Neuron (in vitro differentiated cells): ENCODE measurements around the gene TM9SF4.

Experiments used
- H2AFZ ChIP-seq: one replicate; pipeline ENCODE4 v1.6.1; 2013; ENCODE audit warnings: low read depth, mild to moderate bottlenecking, inconsistent platforms, low read length, moderate library complexity
- H3K27me3 ChIP-seq: one replicate; pipeline ENCODE4 v1.6.1; 2013; ENCODE audit warnings: low read length; ENCODE audit not compliant: insufficient read depth
- H3K36me3 ChIP-seq: one replicate; pipeline ENCODE4 v1.6.1; 2013; ENCODE audit warnings: low read length; ENCODE audit not compliant: insufficient read depth
- H3K4me1 ChIP-seq: one replicate; pipeline ENCODE4 v1.6.1; 2013; ENCODE audit warnings: low read length; ENCODE audit not compliant: insufficient read depth
- H3K4me3 ChIP-seq: 2 replicates; pipeline ENCODE4 v1.5.1; 2013; ENCODE audit warnings: mild to moderate bottlenecking, low read length, moderate library complexity
- H3K9me3 ChIP-seq: one replicate; pipeline ENCODE4 v1.6.1; 2013; ENCODE audit warnings: low read length

TM9SF4 gene

GRCh38 chr20:32125506-32125905 is 16.0 kb downstream of the TM9SF4 start:
- Histone ChIP-seq H3K27me3 (no peaks in the 10 kb centered on the region), H3K9me3 (peaks cover 5% of the 10 kb centered on the region), H3K4me3 (no peak overlapping the region), H3K4me1 (peaks cover 6% of the 10 kb centered on the region), H3K36me3 (no peaks in the 10 kb centered on the region), H2AFZ (no peak overlapping the region)

DNA sequence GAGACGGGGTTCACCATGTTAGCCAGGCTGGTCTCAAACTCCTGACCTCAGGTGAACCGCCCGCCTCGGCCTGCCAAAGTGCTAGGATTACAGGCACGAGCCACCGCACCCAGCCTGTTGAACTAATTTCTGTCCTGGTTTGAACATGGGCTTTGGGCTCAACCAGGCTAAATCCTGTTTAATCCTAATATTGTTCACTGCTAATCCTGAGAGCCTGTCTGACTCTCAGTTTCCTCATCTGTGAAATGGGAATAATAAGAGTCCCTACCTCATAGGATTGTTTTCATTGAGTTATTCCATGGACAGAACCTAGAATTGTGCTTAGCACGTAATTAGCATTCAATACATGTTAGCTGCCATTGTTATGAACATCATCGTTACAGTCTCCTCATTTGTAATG is 17.4 kb downstream of the TM9SF4 start:
- no peak overlapping the region for H2AFZ ChIP-seq
- no peaks in the 10 kb centered on the region for H3K4me1 ChIP-seq
- peaks cover 5% of the 10 kb centered on the region for H3K9me3 ChIP-seq
- no peaks in the 10 kb centered on the region for H3K36me3 ChIP-seq
- H3K27me3 ChIP-seq: no peaks in the 10 kb centered on the region
- no peak overlapping the region for H3K4me3 ChIP-seq

GRCh38 chr20:32127347-32127746 is 17.8 kb downstream of the TM9SF4 start:
- Histone ChIP-seq H3K4me3 (no peak overlapping the region), H3K4me1 (no peaks in the 10 kb centered on the region), H3K36me3 (peaks cover 1% of the 10 kb centered on the region), H2AFZ (no peak overlapping the region), H3K9me3 (peaks cover 5% of the 10 kb centered on the region), H3K27me3 (no peaks in the 10 kb centered on the region)

- H2AFZ ChIP-seq: no peak overlapping the region
- H3K9me3 ChIP-seq: peaks cover 5% of the 10 kb centered on the region
- no peak overlapping the region for H3K4me3 ChIP-seq
- peaks cover 6% of the 10 kb centered on the region for H3K36me3 ChIP-seq
- no peaks in the 10 kb centered on the region for H3K4me1 ChIP-seq
- H3K27me3 ChIP-seq: no peaks in the 10 kb centered on the region
Observed at GRCh38 chr20:32128167-32128566, 18.7 kb downstream of the TM9SF4 start.

- Histone ChIP-seq H3K36me3 (peaks cover 6% of the 10 kb centered on the region), H3K4me3 (no peak overlapping the region), H3K4me1 (no peaks in the 10 kb centered on the region), H2AFZ (no peak overlapping the region), H3K9me3 (no peaks in the 10 kb centered on the region), H3K27me3 (no peaks in the 10 kb centered on the region)
Observed at GRCh38 chr20:32129863-32130262, 20.3 kb downstream of the TM9SF4 start.

GRCh38 chr20:32130352-32130751 is 20.8 kb downstream of the TM9SF4 start:
- Histone ChIP-seq H2AFZ (no peak overlapping the region), H3K4me1 (no peaks in the 10 kb centered on the region), H3K4me3 (no peak overlapping the region), H3K36me3 (peaks cover 6% of the 10 kb centered on the region), H3K27me3 (no peaks in the 10 kb centered on the region), H3K9me3 (no peaks in the 10 kb centered on the region)

GRCh38 chr20:32130965-32131364 is 21.5 kb downstream of the TM9SF4 start:
- Histone ChIP-seq H3K9me3 (no peaks in the 10 kb centered on the region), H2AFZ (no peak overlapping the region), H3K4me1 (no peaks in the 10 kb centered on the region), H3K27me3 (no peaks in the 10 kb centered on the region), H3K36me3 (peaks cover 11% of the 10 kb centered on the region), H3K4me3 (no peak overlapping the region)

DNA sequence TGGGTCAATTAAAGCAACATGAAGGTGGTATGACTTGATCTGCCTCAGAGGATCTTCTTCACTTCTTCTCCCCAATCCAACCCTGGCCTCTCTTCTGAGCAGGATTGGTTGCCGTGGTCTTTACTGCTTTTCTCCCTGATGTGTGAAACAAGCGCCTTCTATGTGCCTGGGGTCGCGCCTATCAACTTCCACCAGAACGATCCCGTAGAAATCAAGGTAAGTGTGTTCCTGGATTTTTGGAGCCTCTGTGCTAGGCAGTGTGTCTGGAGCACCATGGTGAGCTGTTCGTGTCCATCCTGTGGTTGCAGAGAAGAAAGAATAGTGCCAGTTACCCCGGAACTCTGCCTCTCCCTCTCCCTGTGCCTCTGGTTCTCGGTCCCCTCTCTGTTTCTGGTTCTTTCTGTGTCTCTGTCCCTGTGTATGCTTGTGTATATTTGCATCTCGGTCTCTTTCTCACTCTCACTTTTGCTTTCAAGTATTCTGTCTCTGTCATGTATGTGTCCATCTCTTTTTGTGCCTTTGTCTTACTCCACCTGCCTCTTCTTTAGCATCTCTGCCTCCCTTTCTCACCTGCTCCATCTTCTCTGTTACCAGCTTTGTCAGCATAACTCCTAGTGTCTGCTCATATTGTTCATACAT is 23.5 kb downstream of the TM9SF4 start:
- no peak overlapping the region for H2AFZ ChIP-seq
- no peak overlapping the region for H3K4me3 ChIP-seq
- H3K27me3 ChIP-seq: no peaks in the 10 kb centered on the region
- peaks cover 30% of the 10 kb centered on the region for H3K36me3 ChIP-seq
- H3K9me3 ChIP-seq: no peaks in the 10 kb centered on the region
- no peaks in the 10 kb centered on the region for H3K4me1 ChIP-seq

- Histone ChIP-seq H3K4me1 (no peaks in the 10 kb centered on the region), H3K4me3 (no peak overlapping the region), H2AFZ (no peak overlapping the region), H3K36me3 (peaks cover 35% of the 10 kb centered on the region), H3K27me3 (no peaks in the 10 kb centered on the region), H3K9me3 (no peaks in the 10 kb centered on the region)
Observed at GRCh38 chr20:32134026-32134425, 24.5 kb downstream of the TM9SF4 start.

DNA sequence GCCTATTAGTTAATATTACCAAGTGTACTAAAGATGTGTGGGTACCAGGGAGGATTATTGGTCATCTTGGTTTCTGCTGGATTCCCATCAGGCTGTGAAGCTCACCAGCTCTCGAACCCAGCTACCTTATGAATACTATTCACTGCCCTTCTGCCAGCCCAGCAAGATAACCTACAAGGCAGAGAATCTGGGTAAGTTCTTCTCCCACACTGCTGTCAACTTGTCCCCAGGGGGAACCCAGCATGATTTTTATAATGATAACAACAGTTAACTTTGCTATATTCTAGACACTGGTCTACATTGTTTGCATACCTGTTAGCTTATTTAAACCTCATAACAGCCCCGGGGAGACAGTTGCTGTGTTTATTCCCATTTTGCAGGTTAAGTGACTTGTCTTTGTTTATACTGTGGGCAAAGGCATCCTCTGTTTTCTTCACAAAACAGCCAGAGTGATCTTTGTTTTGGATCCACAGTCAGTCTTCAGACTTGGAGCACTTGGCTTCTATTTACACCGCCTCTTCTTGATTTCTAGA is 26.5 kb downstream of the TM9SF4 start:
- H3K9me3 ChIP-seq: no peaks in the 10 kb centered on the region
- H3K27me3 ChIP-seq: no peaks in the 10 kb centered on the region
- H3K4me1 ChIP-seq: no peaks in the 10 kb centered on the region
- peaks cover 53% of the 10 kb centered on the region for H3K36me3 ChIP-seq
- H2AFZ ChIP-seq: no peak overlapping the region
- H3K4me3 ChIP-seq: no peak overlapping the region

DNA sequence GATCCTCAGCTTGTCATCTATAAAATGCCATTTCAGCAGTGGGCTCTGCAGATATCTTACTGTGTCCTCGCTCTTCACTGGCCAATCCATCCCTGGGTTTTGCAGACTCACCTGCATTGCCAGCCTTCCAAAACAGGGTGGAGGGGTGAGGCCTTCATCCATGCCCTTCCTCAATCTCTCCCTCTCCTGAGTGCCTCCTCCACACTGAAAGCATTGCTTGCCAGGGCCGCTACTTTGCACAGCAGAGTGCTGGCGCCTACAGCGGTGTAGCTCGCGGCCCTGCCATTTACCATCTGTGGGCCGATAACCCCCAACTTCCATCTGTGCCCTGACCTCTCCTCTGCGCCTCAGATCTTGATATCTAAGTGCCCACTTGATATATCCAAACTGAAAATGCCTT is 29.4 kb downstream of the TM9SF4 start:
- no peak overlapping the region for H2AFZ ChIP-seq
- H3K9me3 ChIP-seq: no peaks in the 10 kb centered on the region
- no peak overlapping the region for H3K4me3 ChIP-seq
- peaks cover 75% of the 10 kb centered on the region for H3K36me3 ChIP-seq
- no peaks in the 10 kb centered on the region for H3K4me1 ChIP-seq
- no peaks in the 10 kb centered on the region for H3K27me3 ChIP-seq

DNA sequence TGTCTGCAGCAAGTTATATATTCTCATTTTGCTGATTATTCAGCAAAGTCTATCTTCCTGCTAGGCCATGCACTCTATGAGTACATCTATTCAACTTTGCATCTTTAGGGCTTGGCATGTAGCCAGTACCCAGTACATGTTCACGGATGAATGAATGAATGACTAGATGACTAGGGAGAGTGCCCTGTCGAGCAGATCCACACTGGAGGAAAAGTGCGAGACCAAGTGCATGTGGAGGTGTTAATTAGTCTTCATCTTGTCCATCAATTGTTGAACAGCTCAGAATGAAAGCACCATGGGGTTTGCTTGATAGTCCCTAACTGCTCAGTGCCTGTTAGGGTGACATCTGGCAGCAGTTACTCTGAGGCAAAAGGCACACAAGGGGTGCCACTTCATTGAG is 30.4 kb downstream of the TM9SF4 start:
- no peak overlapping the region for H2AFZ ChIP-seq
- peaks cover 84% of the 10 kb centered on the region for H3K36me3 ChIP-seq
- H3K4me1 ChIP-seq: no peaks in the 10 kb centered on the region
- H3K4me3 ChIP-seq: no peak overlapping the region
- no peaks in the 10 kb centered on the region for H3K27me3 ChIP-seq
- H3K9me3 ChIP-seq: no peaks in the 10 kb centered on the region

DNA sequence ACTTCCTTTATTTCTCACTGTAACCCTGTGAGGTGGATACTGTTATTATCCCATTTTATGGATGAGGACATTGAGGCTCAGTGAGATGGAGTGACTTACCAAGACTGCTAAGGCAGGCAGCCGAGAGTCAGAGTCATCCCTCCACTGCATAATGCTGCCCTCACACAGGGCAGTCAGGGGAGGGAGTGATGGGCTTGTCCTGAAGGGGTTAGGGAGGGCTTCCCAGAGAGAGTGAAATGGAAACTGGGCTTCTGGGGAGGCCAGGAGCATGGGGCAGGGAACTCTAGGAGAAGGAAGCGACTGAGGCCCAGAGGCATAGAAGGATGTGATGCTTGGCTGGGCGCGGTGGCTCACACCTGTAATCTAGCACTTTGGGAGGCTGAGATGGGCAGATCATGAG is 31.1 kb downstream of the TM9SF4 start:
- H3K4me3 ChIP-seq: no peak overlapping the region
- H2AFZ ChIP-seq: no peak overlapping the region
- H3K27me3 ChIP-seq: no peaks in the 10 kb centered on the region
- H3K9me3 ChIP-seq: no peaks in the 10 kb centered on the region
- H3K36me3 ChIP-seq: peaks cover 88% of the 10 kb centered on the region
- no peaks in the 10 kb centered on the region for H3K4me1 ChIP-seq

DNA sequence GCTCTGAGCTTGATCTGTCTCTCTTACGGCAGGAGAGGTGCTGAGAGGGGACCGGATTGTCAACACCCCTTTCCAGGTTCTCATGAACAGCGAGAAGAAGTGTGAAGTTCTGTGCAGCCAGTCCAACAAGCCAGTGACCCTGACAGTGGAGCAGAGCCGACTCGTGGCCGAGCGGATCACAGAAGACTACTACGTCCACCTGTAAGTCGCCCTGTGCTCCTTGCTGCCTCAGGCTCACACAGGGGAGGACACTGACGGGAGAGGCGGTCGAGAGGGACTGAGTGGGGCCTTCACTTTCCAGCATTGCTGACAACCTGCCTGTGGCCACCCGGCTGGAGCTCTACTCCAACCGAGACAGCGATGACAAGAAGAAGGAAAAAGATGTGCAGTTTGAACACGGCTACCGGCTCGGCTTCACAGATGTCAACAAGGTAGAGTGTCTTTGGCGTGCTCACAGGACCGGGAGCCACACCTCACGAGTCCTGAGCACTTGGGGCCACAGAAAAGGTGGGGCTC is 32.0 kb downstream of the TM9SF4 start:
- H2AFZ ChIP-seq: no peak overlapping the region
- peaks cover 88% of the 10 kb centered on the region for H3K36me3 ChIP-seq
- H3K4me3 ChIP-seq: no peak overlapping the region
- no peaks in the 10 kb centered on the region for H3K4me1 ChIP-seq
- H3K9me3 ChIP-seq: no peaks in the 10 kb centered on the region
- H3K27me3 ChIP-seq: no peaks in the 10 kb centered on the region
